Activated T-cell treated with anti-CD3 and anti-CD28 coated beads for 1 hour (primary cell): ENCODE results near the gene NT5E.

ENCODE experiments used
- DNase-seq: peaks from one replicate; pipeline ENCODE4 v3.0.0-alpha.2; 2020; ENCODE audit warnings: low read depth

Gene NT5E

DNA sequence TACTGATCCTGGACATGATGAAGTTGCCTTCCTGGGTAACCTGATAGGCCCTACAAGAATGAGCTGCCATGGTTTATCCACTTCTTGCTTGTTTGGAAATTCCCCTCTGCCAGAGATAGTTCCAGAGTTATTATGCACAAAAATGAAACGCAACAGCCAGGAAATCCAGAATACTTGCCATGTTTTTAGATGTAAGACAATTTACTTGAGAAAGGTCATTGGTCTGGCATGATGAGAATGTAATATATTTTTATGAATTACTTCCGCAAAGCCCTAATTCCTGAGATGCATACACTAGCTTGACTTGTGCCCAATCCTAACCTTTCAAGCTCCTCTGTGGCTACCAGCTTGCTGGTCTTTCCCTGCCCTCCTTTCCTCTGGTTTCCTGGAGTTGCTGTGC, 27.9 kb upstream of the NT5E start:
- DNase-seq: no peak

DNA sequence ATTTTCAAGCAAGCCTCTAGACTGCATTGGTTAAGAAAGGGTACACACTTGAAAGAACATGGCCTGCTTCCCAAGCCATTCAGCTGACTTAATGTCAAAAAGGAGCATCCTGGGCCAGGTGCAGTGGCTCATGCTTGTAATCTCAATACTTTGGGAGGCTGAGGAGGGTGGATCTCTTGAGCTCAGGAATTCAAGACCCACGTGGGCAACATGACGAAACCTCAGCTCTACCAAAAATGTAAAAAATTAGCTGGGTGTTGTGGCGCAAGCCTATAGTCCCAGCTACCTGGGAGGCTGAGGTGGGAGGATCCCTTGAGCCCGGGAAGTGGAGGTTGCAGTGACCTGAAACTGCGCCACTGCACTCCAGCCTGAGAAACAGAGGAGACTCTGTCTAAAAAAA, 26.9 kb upstream of the NT5E start:
- no peak for DNase-seq

GRCh38 chr6:85424981-85425380, 24.9 kb upstream of the NT5E start:
- DNase-seq: no peak

GRCh38 chr6:85425997-85426396, 23.9 kb upstream of the NT5E start:
- DNase-seq: no peak

DNA sequence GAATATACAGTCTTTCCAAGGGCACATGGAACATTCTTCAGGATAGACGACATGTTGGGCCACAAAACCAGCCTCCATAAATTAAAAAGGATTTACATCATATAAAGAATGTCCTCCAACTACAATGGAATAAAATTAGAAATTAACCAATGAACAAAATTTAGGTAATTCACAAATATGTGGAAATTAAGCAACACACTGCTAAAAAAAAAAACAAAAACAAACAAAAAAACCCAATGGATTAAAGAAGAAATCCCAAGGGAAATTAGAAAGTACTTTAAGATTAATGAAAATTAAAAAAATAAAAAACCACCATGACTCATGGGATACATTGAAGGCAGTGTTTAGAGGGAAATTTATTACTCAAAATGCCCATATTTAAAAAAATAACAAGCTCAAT, 21.4 kb upstream of the NT5E start:
- no peak for DNase-seq

- DNase-seq: no peak
Measured at GRCh38 chr6:85429346-85429745, 20.5 kb upstream of the NT5E start.

- DNase-seq: no peak
Measured at GRCh38 chr6:85431271-85431670, 18.6 kb upstream of the NT5E start.

GRCh38 chr6:85432554-85432953, 17.3 kb upstream of the NT5E start:
- DNase-seq: no peak

DNA sequence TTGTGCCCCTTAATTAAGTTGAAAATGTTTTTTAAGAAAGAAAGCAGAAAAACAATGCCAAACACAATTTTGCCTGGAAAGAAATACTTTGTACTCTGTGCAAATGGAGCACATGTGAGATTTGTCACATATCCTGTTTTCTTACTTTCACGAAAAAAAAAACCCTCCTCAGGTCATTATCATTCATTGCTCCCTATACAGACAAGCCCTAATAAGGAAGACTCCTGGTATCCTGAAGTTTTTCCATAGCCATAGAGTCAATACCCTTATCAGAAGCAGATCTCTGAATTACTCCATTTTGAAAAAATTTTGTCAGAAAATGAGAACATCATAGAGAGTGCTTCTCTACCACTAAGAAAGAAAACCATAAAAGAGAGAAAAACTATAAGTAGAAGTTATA, 14.0 kb upstream of the NT5E start:
- no peak for DNase-seq

GRCh38 chr6:85436411-85436810, 13.5 kb upstream of the NT5E start:
- DNase-seq: no peak

DNA sequence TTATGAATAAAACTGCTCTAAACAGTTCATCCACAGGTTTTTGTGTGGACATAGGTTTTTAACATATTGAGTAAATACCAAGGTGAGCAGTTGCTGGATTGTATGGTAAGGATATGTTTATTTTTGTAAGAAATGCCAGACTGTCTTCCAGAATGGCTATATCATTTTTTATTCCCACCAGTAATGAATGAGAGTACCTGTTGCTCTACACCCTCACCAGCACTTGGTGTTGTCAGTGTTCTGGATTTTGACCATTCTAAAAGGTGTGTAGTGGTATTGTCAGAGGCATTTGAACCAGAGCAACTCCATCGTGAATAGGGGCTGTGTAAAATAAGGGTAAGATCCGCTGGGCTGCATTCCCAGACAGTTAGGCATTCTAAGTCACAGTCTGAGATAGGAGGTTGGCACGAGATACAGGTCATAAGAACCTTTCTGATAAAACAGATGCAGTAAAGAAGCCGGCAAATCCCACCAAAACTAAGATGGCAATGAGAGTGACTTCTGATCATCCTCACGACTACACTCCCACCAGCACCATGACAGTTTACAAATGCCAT, 12.9 kb upstream of the NT5E start:
- DNase-seq: no peak

- DNase-seq: no peak
Measured at GRCh38 chr6:85443349-85444117, 6.3 kb upstream of the NT5E start.

GRCh38 chr6:85449388-85449817, 480 bp upstream of the NT5E start:
- no peak for DNase-seq

DNA sequence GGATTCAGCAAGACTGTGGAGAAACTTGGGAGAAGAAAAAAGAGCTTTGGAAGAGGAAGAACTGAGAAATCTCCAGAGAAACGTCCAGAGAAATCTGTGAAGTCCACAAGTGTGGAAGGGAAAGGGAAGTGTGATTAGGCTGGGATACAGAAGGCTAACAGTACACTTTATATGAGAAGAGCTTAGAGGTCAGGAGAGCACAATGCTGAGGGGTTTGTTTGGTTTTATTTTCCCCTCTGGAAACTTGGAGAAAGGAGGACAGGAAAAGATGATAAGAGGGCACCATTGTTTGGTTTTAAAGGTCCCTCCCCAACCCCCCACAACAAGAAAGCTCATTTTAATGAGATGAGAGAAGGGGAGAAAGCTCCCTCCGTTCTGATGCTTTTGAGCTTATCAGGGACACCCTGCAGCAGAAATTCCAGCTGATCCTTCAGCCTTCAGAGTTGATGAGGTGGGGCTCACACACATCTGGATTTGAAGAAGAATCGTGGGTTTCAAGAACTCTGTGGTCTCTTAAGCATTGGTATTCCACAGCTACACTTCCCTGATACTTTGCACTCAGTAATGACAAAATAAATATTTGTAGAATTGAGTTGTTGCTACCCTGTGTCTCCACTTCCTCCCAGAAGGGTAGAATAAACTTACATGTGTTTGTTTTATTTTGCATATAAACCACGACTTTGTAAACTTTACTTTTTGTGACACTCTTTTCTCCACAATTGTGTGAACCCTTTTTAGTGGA, 1.9 kb downstream of the NT5E start:
- DNase-seq: no peak

- DNase-seq: no peak
Measured at GRCh38 chr6:85452441-85452881, 2.6 kb downstream of the NT5E start.

DNA sequence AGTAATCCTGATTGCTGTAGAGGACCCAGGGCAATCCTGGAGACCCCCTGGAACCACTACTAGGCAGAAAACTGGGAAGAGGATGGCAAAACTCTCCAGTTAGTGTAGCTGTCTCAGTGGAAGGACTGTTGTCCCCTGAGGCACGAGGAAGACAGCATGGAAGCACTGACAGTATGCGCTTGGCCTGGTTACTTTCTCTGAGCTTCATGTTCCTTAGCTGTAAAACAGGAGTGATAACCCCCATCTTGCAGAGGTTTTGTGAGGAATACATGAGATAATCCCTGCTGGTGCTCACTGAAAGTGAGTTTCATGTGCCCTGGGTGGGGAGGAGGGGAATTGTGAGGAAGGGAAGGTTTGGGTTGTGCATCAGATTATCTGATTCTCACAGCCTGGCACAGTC, 3.2 kb downstream of the NT5E start:
- no peak for DNase-seq

- DNase-seq: no peak
Measured at GRCh38 chr6:85453490-85453889, 3.6 kb downstream of the NT5E start.

DNA sequence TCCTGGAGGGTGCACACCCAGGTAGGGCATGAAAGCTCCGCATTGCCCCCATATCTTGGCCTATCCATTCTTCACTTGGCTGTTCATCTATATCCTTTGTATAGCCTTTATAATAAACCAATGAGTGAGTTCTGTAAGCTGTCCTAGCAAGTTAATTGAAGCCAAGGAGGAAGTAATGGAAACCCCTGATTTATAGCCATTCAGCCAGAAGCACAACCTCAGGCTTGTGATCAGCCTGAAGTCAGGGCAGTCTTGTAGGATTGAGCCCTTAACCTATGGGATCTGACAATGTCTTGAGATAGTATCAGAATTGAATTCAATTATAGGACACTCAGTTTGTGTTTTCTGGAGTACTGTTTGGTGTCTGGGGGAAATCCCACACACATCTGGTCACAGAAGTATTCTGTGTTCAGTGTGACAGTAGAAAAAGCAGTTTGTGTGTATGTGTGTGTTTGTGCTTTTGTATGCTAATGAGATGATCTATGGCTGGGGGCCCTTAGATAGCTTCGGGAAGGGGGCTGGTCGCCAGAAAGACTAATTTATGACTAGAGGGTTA, 5.7 kb downstream of the NT5E start:
- no peak for DNase-seq

DNA sequence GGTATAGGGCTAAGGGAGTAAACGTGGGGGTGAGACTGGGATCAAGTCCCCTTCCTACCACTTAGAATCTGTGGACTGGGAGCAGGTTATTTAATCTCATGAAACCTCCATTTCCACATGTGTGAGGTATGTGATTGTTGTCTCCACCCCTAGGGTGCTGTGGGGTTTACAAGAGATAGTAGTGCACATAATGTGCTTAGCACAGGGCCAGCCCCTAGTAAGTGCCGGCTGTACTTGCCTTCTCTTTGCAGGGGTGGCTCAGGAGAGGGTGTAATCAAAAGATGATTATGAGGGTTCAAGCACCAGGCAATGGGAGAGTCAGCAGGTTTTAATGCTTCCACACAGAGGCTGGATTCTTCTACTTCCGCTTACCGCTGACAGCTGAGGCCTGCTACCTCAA, 6.9 kb downstream of the NT5E start:
- no peak for DNase-seq

- DNase-seq: no peak
Measured at GRCh38 chr6:85458184-85458583, 8.3 kb downstream of the NT5E start.

GRCh38 chr6:85458782-85459181, 8.9 kb downstream of the NT5E start:
- no peak for DNase-seq

GRCh38 chr6:85459224-85459901, 9.5 kb downstream of the NT5E start:
- DNase-seq: no peak
